ENCODE results near the gene SYCP2. TPM values are rescaled to one million over a fixed set of nuclear protein-coding genes. Genes with fewer than 3 reads are reported as not detected.

SYCP2 gene
- total and polyA plus RNA-seq, 4 donors = 1.0 to 6.7 (median 2.5) TPM

- Histone ChIP-seq H3K9me3 (ENCODE audit: control insufficient read depth in 4 of 4, insufficient read depth in 3 of 4, low read length in 3 of 4) (no peaks in the 10 kb centered on the region), H3K4me1 (ENCODE audit: control insufficient read depth in 5 of 5, insufficient read depth in 5 of 5, low read length in 5 of 5) (peaks cover 0 to 10% (median 0%) of the 10 kb centered on the region in 5 donors), H3K4me3 (no peak overlapping the region), H3K27ac (ENCODE audit: low read depth in 1 of 2, low read length in 1 of 2) (no peak overlapping the region), H3K36me3 (ENCODE audit: control insufficient read depth in 4 of 4, insufficient read depth in 4 of 4, low read length in 4 of 4) (no peaks in the 10 kb centered on the region), H3K9ac (ENCODE audit: insufficient read depth in 1 of 2, low read length in 2 of 2) (no peak overlapping the region), H3K27me3 (ENCODE audit: control insufficient read depth in 3 of 3, insufficient read depth in 3 of 3, low read length in 2 of 3) (no peaks in the 10 kb centered on the region)
- DNase-seq (peak in 2 of 3 donors; percentile 39 to 52), ATAC-seq (ENCODE audit: insufficient read depth, low FRiP score) (no peak)
- no peak for TF ChIP-seq CTCF (IDR thresholded peaks at IDR 0.05; ENCODE audit: control extremely low read depth, extremely low read depth)
- WGBS, 2 donors = 84 to 91% methylated on average over 6 of the region's 6 CpGs
Measured at GRCh38 chr20:59976156-59976782, 42.8 kb upstream of the SYCP2 start.

DNA sequence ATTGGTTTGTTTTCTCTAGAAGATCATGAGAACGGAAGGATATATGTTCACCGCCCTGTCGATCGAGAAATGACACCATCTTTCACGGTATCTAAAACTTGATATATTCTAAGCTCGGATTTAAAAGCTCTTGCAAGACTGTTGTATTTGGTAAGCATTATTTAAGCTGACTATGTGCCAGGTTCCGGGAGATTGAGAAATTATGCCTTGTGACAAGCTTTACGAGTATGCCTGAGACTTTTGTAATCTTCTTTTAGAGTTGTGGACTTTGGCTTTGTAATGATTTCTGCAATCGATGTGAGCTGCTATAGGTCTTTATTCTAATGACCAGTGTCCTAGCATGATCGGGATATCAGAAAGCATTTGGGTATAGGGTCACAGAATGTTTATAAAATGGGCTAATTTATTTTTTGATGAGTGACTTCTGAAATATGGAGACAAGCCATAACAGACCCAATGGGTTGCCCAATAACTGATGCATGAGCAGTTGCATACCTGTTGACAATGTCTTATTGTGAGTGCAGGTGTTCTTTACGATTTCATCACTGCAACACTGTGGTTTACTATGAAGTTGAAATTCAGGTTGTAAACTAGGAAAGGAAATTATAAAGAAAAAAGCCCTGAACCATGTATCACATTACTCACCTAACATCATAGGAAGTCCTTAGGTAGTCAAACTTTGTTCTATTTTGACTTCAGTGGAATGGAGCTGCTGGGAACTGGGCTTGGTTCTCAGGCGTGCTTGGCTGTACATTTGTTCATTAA is 38.8 kb upstream of the SYCP2 start:
- no peaks in the 10 kb centered on the region for H3K27me3 ChIP-seq (ENCODE audit: control insufficient read depth in 3 of 3, insufficient read depth in 3 of 3, low read length in 2 of 3)
- H3K36me3 ChIP-seq (ENCODE audit: control insufficient read depth in 4 of 4, insufficient read depth in 4 of 4, low read length in 4 of 4) = no peaks in the 10 kb centered on the region
- no peak overlapping the region for H3K27ac ChIP-seq (ENCODE audit: low read depth in 1 of 2, low read length in 1 of 2)
- peaks cover 0 to 10% (median 0%) of the 10 kb centered on the region in 5 donors for H3K4me1 ChIP-seq (ENCODE audit: control insufficient read depth in 5 of 5, insufficient read depth in 5 of 5, low read length in 5 of 5)
- no peak overlapping the region for H3K9ac ChIP-seq (ENCODE audit: insufficient read depth in 1 of 2, low read length in 2 of 2)
- ATAC-seq (ENCODE audit: insufficient read depth, low FRiP score) (no peak), DNase-seq (peak in 2 of 3 donors; percentile 9 to 47)
- TF ChIP-seq CTCF (IDR thresholded peaks at IDR 0.05; ENCODE audit: control extremely low read depth, extremely low read depth) = no peak
- 50 to 61% methylated on average over 12 of the region's 12 CpGs for WGBS, 2 donors
- H3K4me3 ChIP-seq = no peak overlapping the region
- no peaks in the 10 kb centered on the region for H3K9me3 ChIP-seq (ENCODE audit: control insufficient read depth in 4 of 4, insufficient read depth in 3 of 4, low read length in 3 of 4)

DNA sequence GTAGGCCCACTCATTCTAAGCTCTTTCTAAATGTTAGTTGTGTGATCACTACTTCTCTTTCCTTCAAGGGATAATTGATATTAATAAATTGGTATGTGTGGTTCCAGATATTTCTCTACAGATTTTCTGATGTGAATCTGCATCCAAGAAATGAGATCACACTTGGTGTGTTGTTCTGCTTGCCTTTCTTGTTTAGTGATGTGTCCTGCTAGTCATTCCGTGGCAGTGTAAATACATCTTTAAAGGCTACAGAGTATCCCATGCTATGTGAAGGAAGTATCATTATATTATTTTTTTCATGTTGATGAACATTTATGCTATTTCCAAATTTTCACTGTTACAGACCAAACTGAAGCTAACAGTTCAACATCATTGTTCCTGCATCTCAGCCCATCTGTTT is 38.0 kb upstream of the SYCP2 start:
- H3K4me3 ChIP-seq = no peak overlapping the region
- H3K9ac ChIP-seq (ENCODE audit: insufficient read depth in 1 of 2, low read length in 2 of 2) = no peak overlapping the region
- H3K27ac ChIP-seq (ENCODE audit: low read depth in 1 of 2, low read length in 1 of 2) = no peak overlapping the region
- no peaks in the 10 kb centered on the region for H3K27me3 ChIP-seq (ENCODE audit: control insufficient read depth in 3 of 3, insufficient read depth in 3 of 3, low read length in 2 of 3)
- DNase-seq (no peak), ATAC-seq (ENCODE audit: insufficient read depth, low FRiP score) (no peak)
- WGBS, 2 donors = 86 to 97% methylated on average over 1 of the region's 1 CpG
- no peak for TF ChIP-seq CTCF (IDR thresholded peaks at IDR 0.05; ENCODE audit: control extremely low read depth, extremely low read depth)
- H3K36me3 ChIP-seq (ENCODE audit: control insufficient read depth in 4 of 4, insufficient read depth in 4 of 4, low read length in 4 of 4) = no peaks in the 10 kb centered on the region
- H3K4me1 ChIP-seq (ENCODE audit: control insufficient read depth in 5 of 5, insufficient read depth in 5 of 5, low read length in 5 of 5) = peaks cover 0 to 6% (median 0%) of the 10 kb centered on the region in 5 donors
- H3K9me3 ChIP-seq (ENCODE audit: control insufficient read depth in 4 of 4, insufficient read depth in 3 of 4, low read length in 3 of 4) = no peaks in the 10 kb centered on the region
